DLD1 (cell line): Measurements from ENCODE around the gene SYNJ1.
"Not testable (repeated sequence)": the region's sequence is repeated elsewhere in the genome, so short reads cannot be mapped to it uniquely, and the experiment has no call there.

Source experiments
- in situ Hi-C: cut with HindIII; loops from 2 replicates; pipeline ENCODE4 v1.10.0; 2017; ENCODE audit warnings: low sequenced_read_pairs

Gene SYNJ1

GRCh38 chr21:32739946-32740345 is 12.1 kb upstream of the SYNJ1 start:
- in situ Hi-C loops, result no loop called here

DNA sequence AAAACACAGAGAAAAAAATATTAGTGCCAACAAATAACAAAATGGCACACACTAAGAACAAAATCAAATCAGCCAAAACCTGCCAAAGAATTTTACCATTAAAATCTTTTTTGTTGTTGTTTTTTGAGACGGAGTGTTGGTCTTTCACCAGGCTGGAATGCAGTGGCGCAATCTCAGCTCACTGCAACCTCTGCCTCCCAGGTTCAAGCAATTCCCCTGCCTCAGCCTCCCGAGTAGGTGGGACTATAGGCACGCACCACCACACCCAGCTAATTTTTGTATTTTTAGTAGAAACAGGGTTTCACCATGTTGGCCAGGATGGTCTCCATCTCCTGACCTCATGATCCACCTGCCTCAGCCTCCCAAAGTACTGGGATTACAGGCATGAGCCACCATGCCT is 8.3 kb upstream of the SYNJ1 start:
- in situ Hi-C loops, result not testable (repeated sequence)

DNA sequence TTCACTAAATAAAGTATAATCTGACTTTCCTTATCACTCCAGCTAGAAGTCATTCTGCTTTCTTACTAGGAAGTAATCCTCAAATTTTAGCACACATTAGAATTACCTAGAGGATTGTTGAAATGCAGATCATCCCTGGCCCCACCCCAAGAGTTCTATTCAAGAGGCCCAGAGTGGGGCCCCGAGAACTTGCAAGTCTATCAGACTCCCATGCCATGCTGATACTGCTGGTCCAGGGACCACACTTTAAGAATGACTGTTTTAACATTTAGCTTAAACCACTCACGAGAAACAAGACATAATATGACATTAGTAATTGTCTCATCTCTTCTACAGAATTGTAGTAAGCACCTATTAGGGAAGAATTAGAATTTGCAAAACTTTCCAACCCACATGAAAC is 7.7 kb upstream of the SYNJ1 start:
- in situ Hi-C loops, result no loop called here

- in situ Hi-C loops, result no loop called here
Observed at GRCh38 chr21:32733990-32734613, 6.3 kb upstream of the SYNJ1 start.

DNA sequence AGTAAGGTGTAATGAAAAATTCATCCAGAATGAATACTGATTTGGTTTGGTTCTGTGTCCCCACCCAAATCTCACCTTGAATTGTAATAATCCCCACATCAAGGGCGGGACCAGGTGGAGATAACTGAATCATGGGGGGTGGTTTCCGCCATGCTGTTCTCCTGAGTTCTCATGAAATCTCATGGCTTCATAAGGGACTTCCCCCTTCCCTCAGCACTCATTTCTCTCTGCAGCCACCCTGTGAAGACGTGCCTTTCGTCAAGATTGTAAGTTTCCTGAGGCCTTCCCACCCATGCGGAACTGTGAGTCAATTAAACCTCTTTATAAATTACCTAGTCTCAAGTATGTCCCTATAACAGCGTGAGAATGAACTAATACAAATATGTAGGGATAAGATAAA is 5.5 kb upstream of the SYNJ1 start:
- in situ Hi-C loops, result no loop called here

GRCh38 chr21:32732544-32732943 is 4.7 kb upstream of the SYNJ1 start:
- in situ Hi-C loops, result no loop called here

- in situ Hi-C loops, result no loop called here
Observed at GRCh38 chr21:32728848-32729247, 1.0 kb upstream of the SYNJ1 start.

DNA sequence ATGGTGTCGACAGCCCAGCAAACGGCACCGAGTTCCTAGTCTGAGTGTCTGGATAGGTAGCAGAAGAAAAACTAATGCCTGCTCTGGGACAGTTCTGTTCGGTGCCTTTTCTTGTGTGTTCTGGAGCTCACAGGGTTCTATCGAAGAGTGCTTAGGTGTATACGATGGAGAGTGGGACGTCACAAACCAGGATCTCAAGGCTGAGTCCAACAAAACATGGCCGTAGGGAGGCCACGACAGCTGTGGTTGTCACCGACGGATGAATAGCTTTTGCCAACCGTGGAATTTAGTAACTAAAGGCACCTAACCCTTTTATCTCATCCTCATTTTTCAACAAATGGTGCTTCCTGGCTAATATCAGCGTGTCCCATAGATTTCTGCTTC is 635 bp upstream of the SYNJ1 start:
- in situ Hi-C loops, result no loop called here

GRCh38 chr21:32726839-32727686 is 750 bp downstream of the SYNJ1 start:
- in situ Hi-C loops, result no loop called here

- in situ Hi-C loops, result no loop called here
Observed at GRCh38 chr21:32719085-32719484, 8.7 kb downstream of the SYNJ1 start.

DNA sequence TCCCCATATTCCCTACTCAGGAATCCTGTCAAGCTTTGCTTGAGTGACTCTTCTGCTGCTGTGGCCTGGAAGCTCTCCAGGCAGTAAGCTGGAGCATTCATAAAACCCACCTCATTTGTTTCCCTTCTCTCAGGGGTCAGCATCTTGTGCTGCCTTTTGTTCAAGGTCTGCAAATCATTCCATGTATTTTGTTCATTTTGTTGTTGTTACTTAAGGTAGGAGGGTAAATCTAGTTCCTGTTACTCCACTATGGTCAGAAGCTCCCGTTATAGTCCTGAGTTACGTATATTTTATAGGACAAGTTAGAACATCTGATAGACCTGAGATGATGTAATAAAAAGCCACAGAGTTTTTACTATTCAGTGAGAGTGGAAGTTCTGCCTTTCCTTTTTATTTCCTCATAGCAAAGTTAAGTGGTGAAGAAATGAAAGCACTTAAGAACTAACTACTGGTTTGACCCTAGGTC is 9.9 kb downstream of the SYNJ1 start:
- in situ Hi-C loops, result no loop called here

DNA sequence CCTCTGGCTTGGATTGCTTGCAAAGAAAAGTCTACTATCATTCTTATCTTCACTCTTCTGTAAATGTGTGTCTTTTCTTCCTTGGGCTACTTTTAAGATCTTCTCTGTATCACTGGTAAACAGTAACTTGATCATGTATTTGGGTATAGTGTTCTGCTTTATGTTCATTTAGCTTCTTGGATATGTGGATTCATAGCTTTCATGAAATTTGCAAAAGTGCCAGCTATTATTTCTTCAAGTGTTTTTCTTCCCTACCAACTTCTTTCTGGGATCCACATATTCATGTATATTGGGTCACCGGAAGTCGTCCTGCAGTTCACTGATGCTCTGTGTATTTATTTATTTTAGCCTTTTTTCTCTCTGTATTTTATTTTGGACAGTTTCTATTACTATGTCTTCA is 11.3 kb downstream of the SYNJ1 start:
- in situ Hi-C loops, result no loop called here

DNA sequence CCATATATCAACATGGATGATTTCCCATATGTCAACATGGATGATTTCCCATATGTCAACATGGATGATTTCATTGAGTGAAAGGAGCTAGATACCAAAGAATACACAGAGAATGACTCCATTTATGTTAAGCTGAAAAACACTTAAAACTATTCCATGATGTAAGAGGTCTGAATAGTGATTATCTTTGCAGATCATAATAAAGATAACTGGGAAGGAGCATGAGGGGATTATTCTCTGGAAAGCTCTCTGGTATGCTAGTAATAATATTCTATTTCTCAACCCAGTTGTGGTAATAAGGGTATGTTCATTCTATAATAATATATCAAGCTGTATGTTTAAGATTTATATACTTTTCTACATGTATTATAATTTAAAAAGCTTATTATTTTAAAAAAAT is 14.1 kb downstream of the SYNJ1 start:
- in situ Hi-C loops, result no loop called here

GRCh38 chr21:32712641-32713040 is 15.2 kb downstream of the SYNJ1 start:
- in situ Hi-C loops, result no loop called here

GRCh38 chr21:32712043-32712442 is 15.8 kb downstream of the SYNJ1 start:
- in situ Hi-C loops, result no loop called here

GRCh38 chr21:32710987-32711386 is 16.8 kb downstream of the SYNJ1 start:
- in situ Hi-C loops, result no loop called here

DNA sequence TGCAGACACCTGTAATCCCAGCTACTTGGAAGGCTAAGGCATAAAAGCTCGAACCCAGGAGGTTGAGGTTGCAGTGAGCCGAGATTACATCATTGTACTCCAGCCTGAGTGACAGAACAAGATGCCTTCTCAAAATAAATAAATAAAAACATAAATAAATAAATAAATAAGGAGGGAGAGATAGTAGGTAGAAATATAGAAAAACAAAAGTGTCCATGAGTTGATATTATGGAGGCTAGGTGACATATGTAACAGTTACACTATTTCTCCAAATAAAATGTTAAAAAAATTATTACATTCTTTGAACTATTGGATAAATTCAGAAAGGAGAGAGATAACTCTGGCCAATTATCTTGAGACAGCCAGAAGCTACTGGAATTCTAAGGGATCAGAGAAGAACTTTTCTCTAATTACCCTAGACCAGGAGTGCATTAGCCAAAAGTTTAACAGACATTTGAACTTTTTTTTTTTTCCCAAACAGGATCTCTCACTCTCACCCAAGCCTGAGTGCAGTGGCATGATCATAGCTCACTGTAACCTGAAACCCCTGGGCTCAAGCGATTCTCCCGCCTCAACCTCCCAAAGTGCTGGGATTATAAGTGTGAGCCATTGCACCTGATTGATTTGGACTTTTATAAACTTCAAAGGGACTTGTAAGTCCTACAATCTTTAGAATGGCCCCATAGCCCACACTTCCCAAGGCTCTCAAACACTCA is 17.6 kb downstream of the SYNJ1 start:
- in situ Hi-C loops, result no loop called here

DNA sequence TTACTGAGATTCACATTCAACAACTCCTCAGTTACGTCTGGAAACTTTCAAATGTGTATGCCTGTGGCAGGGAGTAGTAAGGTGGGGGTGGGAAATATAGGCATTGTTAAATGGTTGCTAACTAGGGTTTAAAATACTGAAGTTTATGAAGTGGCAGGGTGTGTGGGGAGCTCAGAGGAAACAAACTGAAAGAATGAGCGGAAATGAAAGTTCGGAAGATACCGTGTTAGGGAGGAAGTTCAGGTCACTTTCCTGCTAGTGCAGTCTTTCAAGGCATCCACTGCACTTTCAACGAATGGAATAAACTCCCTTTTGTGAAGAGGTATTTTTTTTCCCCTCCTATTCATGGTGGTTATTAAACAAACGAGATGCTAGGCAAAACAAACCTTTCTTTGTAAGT is 19.7 kb downstream of the SYNJ1 start:
- in situ Hi-C loops, result no loop called here

DNA sequence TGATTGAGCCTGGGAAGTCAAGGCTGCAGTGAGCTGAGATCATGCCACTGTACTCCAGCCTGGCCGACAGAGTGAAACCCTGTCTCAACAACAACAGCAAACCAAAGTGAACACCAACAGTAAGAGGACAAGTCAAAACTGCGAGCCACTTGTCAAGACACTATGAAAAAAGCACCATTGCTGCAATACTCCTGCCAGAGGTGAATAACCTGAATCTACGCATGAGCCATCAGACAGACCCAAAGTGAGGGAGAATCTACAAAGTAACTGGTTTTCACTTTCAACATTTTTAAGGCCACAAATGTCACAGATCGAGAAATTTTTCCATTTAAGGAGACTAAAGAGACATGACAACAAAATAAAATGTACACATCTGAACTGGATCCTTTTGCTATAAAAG is 21.9 kb downstream of the SYNJ1 start:
- in situ Hi-C loops, result no loop called here

GRCh38 chr21:32705139-32705538 is 22.7 kb downstream of the SYNJ1 start:
- in situ Hi-C loops, result no loop called here

DNA sequence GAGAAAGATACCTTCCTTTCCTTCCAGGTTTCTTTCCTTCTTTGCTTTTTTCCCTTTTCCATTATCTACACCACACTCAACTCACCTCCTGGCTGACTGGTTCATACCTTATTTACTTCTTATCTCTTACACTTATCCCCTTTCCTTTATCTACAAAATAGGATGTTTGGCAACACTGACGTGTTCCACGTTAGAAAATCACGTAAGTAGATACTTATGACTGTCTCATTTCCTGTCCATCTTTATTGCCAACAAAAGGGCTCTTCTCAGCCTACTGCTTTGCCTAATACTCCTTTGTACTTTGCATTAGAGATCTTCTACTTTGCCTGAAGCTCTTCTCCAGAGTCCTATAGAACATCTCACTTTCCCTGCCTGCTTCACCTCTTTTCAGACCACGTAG is 25.1 kb downstream of the SYNJ1 start:
- in situ Hi-C loops, result no loop called here
